RWPE2 (cell line): ENCODE measurements around the gene HSPA5.

Source experiments
- ATAC-seq: fragments of 200-7000 bp; cut with Tn5 transposase; 3 replicates; pipeline ENCODE4 v1.9.1; 2021; ENCODE audit warnings: low read depth
- DNase-seq: peaks from one replicate; pipeline ENCODE4 v3.0.0-alpha.2; 2020; ENCODE audit warnings: low spot score
- H3K27ac ChIP-seq: fragments of 450-650 bp; 2 replicates; pipeline ENCODE4 v1.5.1; 2017; ENCODE audit warnings: mild to moderate bottlenecking; ENCODE audit not compliant: poor library complexity, severe bottlenecking
- H3K27me3 ChIP-seq: fragments of 250-450 bp; sonication (Bioruptor Pico); 2 replicates; pipeline ENCODE4 v1.5.1; 2021; ENCODE audit warnings: mild to moderate bottlenecking, moderate library complexity; ENCODE audit not compliant: insufficient read depth, poor library complexity, severe bottlenecking
- H3K36me3 ChIP-seq: fragments of 250-450 bp; sonication (Bioruptor Pico); 2 replicates; pipeline ENCODE4 v1.5.1; 2020; ENCODE audit warnings: low read depth, mild to moderate bottlenecking, moderate library complexity
- H3K4me1 ChIP-seq: fragments of 250-450 bp; sonication (Bioruptor Pico); 2 replicates; pipeline ENCODE4 v1.5.1; 2021; ENCODE audit warnings: mild to moderate bottlenecking, moderate library complexity; ENCODE audit not compliant: insufficient read depth, poor library complexity, severe bottlenecking
- H3K4me3 ChIP-seq: fragments of 250-450 bp; sonication (Bioruptor Pico); 2 replicates; pipeline ENCODE4 v1.5.1; 2021; ENCODE audit warnings: mild to moderate bottlenecking, moderate library complexity; ENCODE audit not compliant: severe bottlenecking
- H3K9me3 ChIP-seq: fragments of 250-450 bp; sonication (Bioruptor Pico); 2 replicates; pipeline ENCODE4 v1.5.1; 2021; ENCODE audit warnings: mild to moderate bottlenecking, moderate library complexity; ENCODE audit not compliant: severe bottlenecking
- CTCF ChIP-seq: fragments of 450-650 bp; IDR thresholded peaks from one replicate; pipeline ENCODE4 v1.5.1; 2017; ENCODE audit warnings: mild to moderate bottlenecking, moderate library complexity; ENCODE audit not compliant: poor library complexity, severe bottlenecking

Gene HSPA5

GRCh38 chr9:125189361-125190289, 51.5 kb downstream of the HSPA5 start, which contains the start of gene PPP6C:
Gene PPP6C (minus strand): TSS chr9:125189803. CDS start chr9:125189718, 85 bp downstream.
- peak; percentile 95 for DNase-seq
- H3K36me3 ChIP-seq, result peaks cover 6% of the 10 kb centered on the region

GRCh38 chr9:125189011-125189360, 52.2 kb downstream of the HSPA5 start:
- H3K27me3 ChIP-seq, result no peaks in the 10 kb centered on the region
- peak overlapping the region; percentile 44 for H3K27ac ChIP-seq
- H3K4me3 ChIP-seq, result peak overlapping the region; percentile 93
- H3K36me3 ChIP-seq, result peaks cover 6% of the 10 kb centered on the region
- no peaks in the 10 kb centered on the region for H3K9me3 ChIP-seq
- DNase-seq (no peak), ATAC-seq (peak; percentile 3; the same call in 2 of the 3 replicates)
- H3K4me1 ChIP-seq, result peaks cover 3% of the 10 kb centered on the region
- TF ChIP-seq CTCF, result no peak

More at GRCh38 chr9:125189361-125190289, 51.5 kb downstream of the HSPA5 start, which contains the start of gene PPP6C:
- Histone ChIP-seq H3K4me1 (peaks cover 3% of the 10 kb centered on the region), H3K27ac (peak within 1 kb of the TSS; percentile 44), H3K4me3 (peak within 1 kb of the TSS; percentile 93), H3K27me3 (no peaks in the 10 kb centered on the region), H3K9me3 (no peaks in the 10 kb centered on the region)
- TF ChIP-seq CTCF, result peak; percentile 83
- ATAC-seq, result peak; percentile 94
